GM18870 (cell line): Measurements from ENCODE around the gene UACA.
"Not testable (repeated sequence)": the region's sequence is repeated elsewhere in the genome, so short reads cannot be mapped to it uniquely, and the experiment has no call there.

Experiments used
- ATAC-seq: cut with Tn5 transposase; IDR thresholded peaks from one replicate; pipeline ENCODE4 v1.9.1; 2021; ENCODE audit warnings: moderate library complexity; ENCODE audit not compliant: unreplicated experiment

UACA gene

GRCh38 chr15:70753101-70753829 is 10.1 kb downstream of the UACA start:
- no peak for ATAC-seq

- no peak for ATAC-seq
Measured at GRCh38 chr15:70752193-70752635, 11.1 kb downstream of the UACA start.

- ATAC-seq, result no peak
Measured at GRCh38 chr15:70750203-70750869, 13.0 kb downstream of the UACA start.

- no peak for ATAC-seq
Measured at GRCh38 chr15:70748281-70748747, 15.0 kb downstream of the UACA start.

- ATAC-seq, result not testable (repeated sequence)
Measured at GRCh38 chr15:70746598-70746997, 16.8 kb downstream of the UACA start.

GRCh38 chr15:70742928-70743327 is 20.4 kb downstream of the UACA start:
- ATAC-seq, result no peak

GRCh38 chr15:70741677-70742293 is 21.6 kb downstream of the UACA start:
- no peak for ATAC-seq

- no peak for ATAC-seq
Measured at GRCh38 chr15:70741107-70741531, 22.2 kb downstream of the UACA start.

- ATAC-seq, result not testable (repeated sequence)
Measured at GRCh38 chr15:70735040-70735439, 28.3 kb downstream of the UACA start.

- ATAC-seq, result no peak
Measured at GRCh38 chr15:70729164-70729563, 34.2 kb downstream of the UACA start.

- ATAC-seq, result no peak
Measured at GRCh38 chr15:70726753-70727152, 36.6 kb downstream of the UACA start.

GRCh38 chr15:70723927-70724326 is 39.4 kb downstream of the UACA start:
- ATAC-seq, result no peak

- ATAC-seq, result no peak
Measured at GRCh38 chr15:70723122-70723422, 40.3 kb downstream of the UACA start.

GRCh38 chr15:70722266-70723121 is 40.9 kb downstream of the UACA start:
- no peak for ATAC-seq

- no peak for ATAC-seq
Measured at GRCh38 chr15:70720228-70721016, 42.9 kb downstream of the UACA start.

- ATAC-seq, result no peak
Measured at GRCh38 chr15:70717237-70717793, 46.0 kb downstream of the UACA start.

- no peak for ATAC-seq
Measured at GRCh38 chr15:70715840-70716485, 47.4 kb downstream of the UACA start.

GRCh38 chr15:70714565-70714964 is 48.8 kb downstream of the UACA start:
- no peak for ATAC-seq

GRCh38 chr15:70714015-70714414 is 49.3 kb downstream of the UACA start:
- no peak for ATAC-seq

- ATAC-seq, result no peak
Measured at GRCh38 chr15:70712271-70712670, 51.1 kb downstream of the UACA start.
